WERI-Rb-1 (cell line): ENCODE results near the gene DTL.

Experiments used
- DNase-seq: peaks from one replicate; pipeline ENCODE4 v3.0.0-alpha.2; 2020
- H3K27ac ChIP-seq: fragments of 250-450 bp; sonication (Bioruptor Pico); 2 replicates; pipeline ENCODE4 v1.5.1; 2020; ENCODE audit warnings: mild to moderate bottlenecking, moderate library complexity
- H3K27me3 ChIP-seq: fragments of 250-450 bp; sonication (Bioruptor Pico); 2 replicates; pipeline ENCODE4 v1.5.1; 2021; ENCODE audit warnings: mild to moderate bottlenecking, low read depth, moderate library complexity; ENCODE audit not compliant: insufficient read depth, severe bottlenecking
- H3K36me3 ChIP-seq: fragments of 250-450 bp; sonication (Bioruptor Pico); 2 replicates; pipeline ENCODE4 v1.5.1; 2020; ENCODE audit warnings: mild to moderate bottlenecking, moderate library complexity
- H3K4me3 ChIP-seq: 2 replicates; pipeline ENCODE4 v1.5.1; 2011; ENCODE audit warnings: low read depth, mild to moderate bottlenecking, control low read depth, low read length
- H3K9me3 ChIP-seq: fragments of 250-450 bp; sonication (Bioruptor Pico); 2 replicates; pipeline ENCODE4 v1.5.1; 2021; ENCODE audit warnings: mild to moderate bottlenecking, moderate library complexity; ENCODE audit not compliant: severe bottlenecking
- CTCF ChIP-seq: IDR thresholded peaks from 2 replicates; pipeline ENCODE4 v1.5.1; 2011; ENCODE audit warnings: low read depth, mild to moderate bottlenecking, control low read depth, inconsistent platforms, low read length

Gene DTL

GRCh38 chr1:212101251-212101650, 65.7 kb downstream of the DTL start:
- DNase-seq: no peak
- TF ChIP-seq CTCF: no peak
- H3K4me3 ChIP-seq: no peak overlapping the region
- no peak overlapping the region for H3K27ac ChIP-seq
- H3K36me3 ChIP-seq: peaks cover 80% of the 10 kb centered on the region
- H3K9me3 ChIP-seq: no peaks in the 10 kb centered on the region
- H3K27me3 ChIP-seq: no peaks in the 10 kb centered on the region

- TF ChIP-seq CTCF: no peak
- DNase-seq: no peak
- H3K36me3 ChIP-seq: peaks cover 80% of the 10 kb centered on the region
- no peak overlapping the region for H3K4me3 ChIP-seq
- H3K27ac ChIP-seq: no peak overlapping the region
- H3K27me3 ChIP-seq: no peaks in the 10 kb centered on the region
- H3K9me3 ChIP-seq: no peaks in the 10 kb centered on the region
Measured at GRCh38 chr1:212101735-212102134, 66.2 kb downstream of the DTL start.

- Histone ChIP-seq H3K36me3 (peaks cover 67% of the 10 kb centered on the region), H3K27ac (no peak overlapping the region), H3K9me3 (no peaks in the 10 kb centered on the region), H3K27me3 (no peaks in the 10 kb centered on the region), H3K4me3 (no peak overlapping the region)
- TF ChIP-seq CTCF: no peak
- no peak for DNase-seq
Measured at GRCh38 chr1:212104586-212105325, 69.2 kb downstream of the DTL start.

- Histone ChIP-seq H3K27ac (no peak overlapping the region), H3K36me3 (peaks cover 53% of the 10 kb centered on the region), H3K9me3 (no peaks in the 10 kb centered on the region), H3K4me3 (no peak overlapping the region), H3K27me3 (no peaks in the 10 kb centered on the region)
- no peak for TF ChIP-seq CTCF
- no peak for DNase-seq
Measured at GRCh38 chr1:212106286-212106792, 70.8 kb downstream of the DTL start.

- no peak for TF ChIP-seq CTCF
- H3K9me3 ChIP-seq: no peaks in the 10 kb centered on the region
- H3K36me3 ChIP-seq: peaks cover 47% of the 10 kb centered on the region
- no peak overlapping the region for H3K4me3 ChIP-seq
- DNase-seq: no peak
- H3K27me3 ChIP-seq: no peaks in the 10 kb centered on the region
- no peak overlapping the region for H3K27ac ChIP-seq
Measured at GRCh38 chr1:212107481-212107880, 71.9 kb downstream of the DTL start.

GRCh38 chr1:212108187-212108586, 72.6 kb downstream of the DTL start:
- no peaks in the 10 kb centered on the region for H3K27me3 ChIP-seq
- TF ChIP-seq CTCF: no peak
- no peak overlapping the region for H3K4me3 ChIP-seq
- no peak overlapping the region for H3K27ac ChIP-seq
- H3K9me3 ChIP-seq: no peaks in the 10 kb centered on the region
- no peak for DNase-seq
- H3K36me3 ChIP-seq: peaks cover 40% of the 10 kb centered on the region
